Measurements from ENCODE around the gene CTIF.

The CTIF gene

DNA sequence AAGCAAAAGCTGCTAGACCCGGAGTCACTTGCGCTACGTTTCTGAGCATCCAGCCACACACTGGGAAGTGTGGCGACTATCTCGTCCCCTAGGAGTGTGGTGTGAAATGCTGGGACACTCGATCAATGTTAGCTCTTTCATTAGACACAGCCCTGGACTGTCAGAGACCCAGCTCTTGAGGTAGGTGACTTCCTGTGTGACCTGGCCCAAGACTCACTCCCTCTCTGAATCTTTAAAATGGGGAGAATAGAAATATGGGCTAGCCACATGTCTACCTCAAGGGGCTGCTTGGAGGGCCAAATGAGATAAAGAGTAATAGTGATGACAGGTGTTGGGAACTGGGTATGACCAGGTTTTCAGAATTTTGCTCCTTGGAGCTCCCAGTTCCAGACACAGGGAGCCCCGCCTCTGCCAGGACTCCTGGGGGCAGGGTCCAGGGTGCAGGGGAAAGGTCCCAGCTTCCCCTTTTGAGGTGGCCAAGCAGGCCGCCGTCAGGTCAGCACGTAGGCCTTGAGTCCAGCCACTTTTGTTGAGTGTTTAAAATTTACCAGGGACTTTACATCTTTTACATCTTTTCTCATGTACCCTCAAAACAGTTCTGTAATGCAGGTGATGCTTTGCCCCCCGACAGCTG lies 36.0 kb downstream of the CTIF start:
- DNase-seq (ENCODE audit: low read depth in 4 of 4, low spot score in 1 of 4) = no peak

GRCh38 chr18:48575301-48575657 lies 36.4 kb downstream of the CTIF start:
- no peak for DNase-seq (ENCODE audit: low read depth in 4 of 4, low spot score in 1 of 4)

DNA sequence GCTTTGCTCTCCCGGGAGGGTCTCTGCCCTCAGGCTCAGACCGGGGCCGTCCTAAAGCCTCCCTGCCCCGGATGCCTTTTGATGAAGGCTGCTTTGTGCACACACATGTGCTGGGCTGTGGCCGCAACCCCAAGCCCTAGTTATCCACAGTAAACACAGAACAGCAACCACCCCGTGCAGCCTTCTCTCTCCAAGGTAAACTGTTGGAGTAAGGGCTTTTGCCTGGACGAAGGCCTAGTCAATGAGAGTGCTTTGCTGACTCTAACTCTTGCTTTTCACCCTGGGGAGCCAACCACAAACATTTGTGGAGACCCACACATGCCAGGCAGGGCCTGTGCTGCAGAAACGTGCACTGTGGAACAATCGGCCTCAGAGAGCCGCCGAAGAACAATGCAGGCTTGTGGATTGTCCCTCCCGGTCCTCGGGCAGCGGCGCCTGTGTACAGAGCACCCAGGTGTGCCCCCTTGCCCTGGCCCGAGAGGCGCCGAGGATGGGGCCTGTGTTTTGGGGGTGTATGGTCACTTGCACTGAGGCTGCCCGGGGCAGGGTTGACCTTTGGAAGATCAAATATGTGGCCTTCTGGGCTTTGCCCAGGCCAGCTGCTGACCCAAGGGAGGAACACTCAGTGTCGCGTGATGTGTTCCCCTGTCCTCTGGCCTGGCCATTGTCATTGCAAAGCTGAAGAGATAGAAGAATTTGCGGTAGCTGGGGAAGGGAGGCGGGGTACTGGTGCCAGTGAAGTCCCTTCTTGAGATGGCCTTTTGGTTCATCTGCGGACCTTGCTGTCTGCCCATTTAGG lies 37.0 kb downstream of the CTIF start:
- no peak for DNase-seq (ENCODE audit: low read depth in 4 of 4, low spot score in 1 of 4)

DNA sequence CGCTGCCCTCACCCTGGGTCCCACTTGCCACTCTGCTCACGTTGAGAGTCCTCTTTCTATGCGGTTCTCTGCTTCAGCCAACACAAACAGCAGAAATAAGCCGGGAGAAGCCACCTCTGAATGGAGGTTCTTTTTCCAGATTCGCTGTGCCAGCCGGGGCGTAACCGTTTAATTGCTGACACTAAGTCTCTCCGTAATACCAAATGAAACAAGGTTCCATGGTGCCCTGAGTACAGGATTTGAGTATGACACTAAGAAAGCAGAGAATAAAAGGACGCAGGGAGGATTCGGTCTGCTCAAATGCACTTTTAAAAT lies 37.6 kb downstream of the CTIF start:
- no peak for DNase-seq (ENCODE audit: low read depth in 4 of 4, low spot score in 1 of 4)

GRCh38 chr18:48577478-48578190 lies 38.8 kb downstream of the CTIF start:
- DNase-seq (ENCODE audit: low read depth in 4 of 4, low spot score in 1 of 4) = no peak

DNA sequence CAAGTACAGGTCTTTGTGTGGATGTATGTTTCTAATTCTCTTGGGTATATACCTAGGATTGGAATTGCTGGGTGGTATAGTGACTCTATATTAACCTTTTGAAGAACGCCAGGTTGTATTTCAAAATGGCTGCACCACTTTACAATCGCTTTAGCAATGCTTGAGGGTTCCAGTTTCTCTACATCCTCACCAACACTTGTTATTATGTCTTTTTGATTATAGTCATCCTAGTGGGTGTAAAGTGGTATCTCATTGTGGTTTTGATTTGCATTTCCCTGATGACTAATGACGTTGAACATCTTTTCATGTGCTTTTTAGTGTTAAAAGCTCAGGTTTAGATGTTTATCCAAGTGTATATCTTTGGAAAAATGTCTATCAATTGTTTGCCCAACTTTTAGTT lies 39.5 kb downstream of the CTIF start:
- no peak for DNase-seq (ENCODE audit: low read depth in 4 of 4, low spot score in 1 of 4)

DNA sequence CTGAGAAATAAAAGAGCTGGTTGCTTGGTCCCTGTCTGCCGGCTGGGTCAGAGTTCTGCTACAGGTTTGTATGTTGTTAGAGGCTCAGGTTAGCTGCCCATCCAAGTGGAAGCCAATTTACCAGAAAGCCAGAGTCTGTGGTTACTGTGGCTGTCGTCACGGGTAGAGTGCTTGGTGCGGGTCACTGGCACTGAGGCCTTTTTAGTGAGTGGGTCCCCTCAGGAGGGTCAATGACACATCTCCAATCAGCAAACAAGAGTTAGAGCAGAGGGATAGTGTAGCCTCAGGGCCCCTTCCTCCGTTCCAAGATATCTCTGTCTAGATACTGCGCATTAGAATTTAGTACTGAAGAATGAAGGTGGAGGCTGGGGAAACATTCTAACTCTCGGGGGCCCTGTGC lies 41.2 kb downstream of the CTIF start:
- DNase-seq (ENCODE audit: low read depth in 4 of 4, low spot score in 1 of 4) = no peak

DNA sequence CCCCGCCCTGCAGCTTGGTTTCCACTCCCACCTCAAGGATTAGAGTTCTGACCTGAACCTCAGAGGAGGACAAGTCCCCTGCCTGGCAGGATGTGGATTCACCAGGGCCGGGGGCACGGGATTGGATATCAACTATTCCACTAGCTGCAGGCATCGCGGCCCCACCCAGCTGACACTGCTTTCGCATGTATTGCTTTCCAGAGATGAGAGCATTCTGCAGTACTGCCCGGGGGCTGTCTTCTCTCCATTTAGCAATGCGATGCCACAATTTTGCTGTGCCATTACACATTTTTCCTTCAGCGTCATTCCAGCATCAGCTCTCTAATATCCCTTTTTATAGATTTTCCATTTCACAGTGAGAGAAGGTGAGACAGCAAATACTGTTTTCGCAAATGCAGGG lies 42.0 kb downstream of the CTIF start:
- no peak for DNase-seq (ENCODE audit: low read depth in 4 of 4, low spot score in 1 of 4)

- DNase-seq (ENCODE audit: low read depth in 4 of 4, low spot score in 1 of 4) = no peak
Observed at GRCh38 chr18:48581206-48581605, 42.4 kb downstream of the CTIF start.

DNA sequence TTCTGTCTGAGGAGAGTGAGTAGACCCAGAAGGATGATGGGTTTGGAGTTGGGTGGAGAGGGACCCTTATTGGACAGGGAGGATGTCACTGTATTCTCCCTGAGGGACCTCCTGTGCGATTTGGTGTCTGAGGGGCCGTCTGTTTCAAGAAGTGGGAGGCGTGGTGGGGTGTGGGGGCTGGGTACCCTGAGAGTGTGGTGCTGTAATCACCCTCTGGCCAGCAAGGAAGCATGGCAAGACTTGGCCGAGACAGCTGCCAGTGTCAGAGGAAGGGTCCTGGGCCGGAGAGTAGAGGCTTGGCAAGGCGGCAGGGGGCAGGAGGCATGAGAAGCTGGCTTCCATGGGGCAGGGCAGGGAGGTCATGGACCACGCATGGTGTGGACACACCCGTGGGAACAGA lies 43.1 kb downstream of the CTIF start:
- no peak for DNase-seq (ENCODE audit: low read depth in 4 of 4, low spot score in 1 of 4)

DNA sequence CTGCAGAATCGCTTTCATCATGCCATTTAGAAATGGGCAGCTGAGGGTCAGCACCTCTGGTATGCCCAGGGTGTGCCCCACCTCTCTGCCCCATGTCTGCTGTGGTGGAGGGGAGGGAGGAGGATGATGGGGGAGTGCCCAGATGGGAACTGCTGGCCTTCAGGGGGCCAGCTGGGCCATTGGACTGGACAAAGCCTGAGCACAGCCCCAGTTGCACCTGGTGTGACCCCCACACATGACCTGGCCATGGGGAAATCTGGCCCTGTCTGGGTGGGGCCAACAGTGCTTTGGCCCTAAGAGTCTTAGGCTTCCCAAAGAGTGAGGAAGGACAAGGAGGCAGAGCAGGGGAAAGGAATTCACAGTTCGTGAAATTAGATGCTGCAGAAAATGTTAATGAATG lies 44.1 kb downstream of the CTIF start:
- DNase-seq (ENCODE audit: low read depth in 4 of 4, low spot score in 1 of 4) = no peak

DNA sequence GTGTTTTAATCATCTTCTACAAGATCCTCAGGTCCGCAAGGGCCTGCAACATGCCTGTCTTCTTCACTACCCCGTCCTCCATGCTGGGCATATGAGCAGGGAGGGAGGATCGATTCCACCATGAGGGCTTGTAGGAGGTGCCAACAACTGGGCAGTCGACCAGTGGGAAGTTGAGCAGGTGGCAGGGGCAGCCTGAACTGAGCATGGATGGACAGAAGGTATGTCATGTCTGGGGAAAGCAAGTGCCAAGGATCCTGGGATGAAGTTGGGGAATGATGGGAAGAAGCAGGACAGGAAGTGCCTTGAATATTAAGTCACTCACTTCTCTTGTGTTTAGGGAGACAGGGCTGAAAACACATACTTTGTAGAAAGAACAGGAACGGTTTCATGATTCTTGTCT lies 44.7 kb downstream of the CTIF start:
- DNase-seq (ENCODE audit: low read depth in 4 of 4, low spot score in 1 of 4) = no peak

DNA sequence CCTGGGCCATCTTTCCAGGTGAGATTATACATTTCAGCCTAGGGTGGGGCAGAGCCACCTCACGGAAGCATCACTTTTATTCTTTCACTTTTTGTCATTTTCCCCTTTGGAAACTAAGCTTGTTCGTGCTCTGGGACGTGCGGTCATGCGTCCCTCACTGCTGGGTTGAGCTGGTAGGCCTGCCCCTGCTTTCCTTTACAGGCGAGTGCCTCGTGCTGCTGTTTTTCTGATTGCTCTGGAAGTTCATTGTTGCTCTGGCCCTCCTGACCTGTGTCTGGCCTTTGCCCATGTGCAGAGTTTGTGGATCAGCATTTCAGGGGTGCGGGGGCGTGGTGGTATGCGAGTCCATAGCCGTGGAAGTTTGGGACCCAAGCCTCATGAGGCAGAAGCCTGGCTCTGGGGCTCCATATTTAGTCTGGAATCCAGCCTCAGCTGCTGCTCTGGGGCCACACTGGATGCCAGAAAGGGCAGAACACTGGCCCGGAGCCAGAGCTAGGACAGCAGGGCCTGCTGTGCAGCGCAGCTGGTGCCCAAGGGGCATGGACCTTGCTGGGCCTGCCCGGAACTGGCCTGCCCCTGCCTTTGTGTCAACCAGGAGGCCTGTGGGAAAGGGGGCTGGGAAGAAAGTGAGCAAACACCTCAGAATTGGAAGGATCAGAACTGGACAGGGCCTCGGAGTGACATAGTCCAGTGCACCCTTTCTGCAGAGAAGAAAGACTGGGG lies 51.1 kb downstream of the CTIF start:
- DNase-seq (ENCODE audit: low read depth in 4 of 4, low spot score in 1 of 4) = no peak

- no peak for DNase-seq (ENCODE audit: low read depth in 4 of 4, low spot score in 1 of 4)
Observed at GRCh38 chr18:48590678-48591077, 51.8 kb downstream of the CTIF start.

DNA sequence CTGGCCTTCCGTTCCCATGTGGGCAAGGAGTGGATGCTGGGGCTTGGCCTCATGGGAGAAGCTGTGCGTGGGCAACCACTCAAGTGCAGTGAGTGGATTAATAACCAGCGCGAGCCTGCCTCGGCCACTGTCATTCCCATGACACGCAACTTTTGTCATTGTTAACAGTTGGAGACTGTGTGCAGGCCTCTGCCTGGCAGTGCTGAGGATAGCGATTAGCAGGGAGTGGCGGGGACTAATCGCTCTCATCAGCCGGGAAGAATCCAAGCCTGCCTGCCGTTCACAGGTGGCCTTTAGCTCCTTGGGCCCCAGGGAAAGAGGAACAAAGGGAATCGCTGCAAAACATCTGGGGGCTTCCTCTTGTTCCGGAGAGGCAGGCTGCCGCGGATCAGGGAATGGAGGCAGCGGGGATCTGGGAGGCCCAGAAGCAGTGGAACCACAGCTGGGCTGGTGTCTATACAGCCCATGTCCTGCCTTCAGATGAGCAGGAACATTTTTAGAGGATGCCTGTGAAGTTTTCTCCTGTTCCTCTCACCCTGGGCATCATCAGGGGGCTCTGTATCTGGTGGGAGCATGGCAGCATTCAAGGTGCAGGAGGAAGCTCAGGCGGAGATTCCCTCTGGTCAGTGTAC lies 53.8 kb downstream of the CTIF start:
- no peak for DNase-seq (ENCODE audit: low read depth in 4 of 4, low spot score in 1 of 4)

- DNase-seq (ENCODE audit: low read depth in 4 of 4, low spot score in 1 of 4) = no peak
Observed at GRCh38 chr18:48594471-48595094, 55.8 kb downstream of the CTIF start.

GRCh38 chr18:48595703-48596218 lies 56.9 kb downstream of the CTIF start:
- no peak for DNase-seq (ENCODE audit: low read depth in 4 of 4, low spot score in 1 of 4)

GRCh38 chr18:48597110-48597509 lies 58.3 kb downstream of the CTIF start:
- no peak for DNase-seq (ENCODE audit: low read depth in 4 of 4, low spot score in 1 of 4)

DNA sequence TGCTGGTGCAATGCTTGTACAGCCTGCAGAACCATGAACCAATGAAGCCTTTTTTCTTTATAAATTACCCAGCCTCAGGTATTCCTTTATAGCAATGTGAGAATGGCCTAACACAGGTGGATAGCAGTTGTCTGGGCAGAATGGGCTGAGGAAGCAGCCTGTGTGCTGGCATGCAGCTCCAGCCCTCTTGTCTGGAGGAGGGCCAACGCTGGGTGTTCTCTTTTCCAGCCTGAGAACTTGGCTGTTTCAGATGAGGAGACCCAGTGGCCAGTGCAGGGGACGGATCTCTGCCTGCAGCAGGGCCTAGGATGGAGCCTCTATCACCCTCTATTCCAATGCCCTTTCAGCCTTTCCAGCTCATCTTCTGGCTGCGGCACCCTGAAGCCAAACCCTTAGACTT lies 58.8 kb downstream of the CTIF start:
- DNase-seq (ENCODE audit: low read depth in 4 of 4, low spot score in 1 of 4) = no peak

- DNase-seq (ENCODE audit: low read depth in 4 of 4, low spot score in 1 of 4) = no peak
Observed at GRCh38 chr18:48599391-48599790, 60.6 kb downstream of the CTIF start.

GRCh38 chr18:48600046-48600445 lies 61.2 kb downstream of the CTIF start:
- DNase-seq (ENCODE audit: low read depth in 4 of 4, low spot score in 1 of 4) = no peak

Data from stimulated activated CD4-positive, alpha-beta T cell treated with anti-CD3 and anti-CD28 coated beads, Interleukin-1b, Interleukin-23, amount 100 ng/mL, for 24 hours (primary cell).